ENCODE results near the gene ABHD17B. TPM values are rescaled to one million over a fixed set of nuclear protein-coding genes. Genes with fewer than 3 reads are reported as not detected.

ABHD17B gene
- total RNA-seq, 1 experiment from 2014 or later: 21.1 TPM

DNA sequence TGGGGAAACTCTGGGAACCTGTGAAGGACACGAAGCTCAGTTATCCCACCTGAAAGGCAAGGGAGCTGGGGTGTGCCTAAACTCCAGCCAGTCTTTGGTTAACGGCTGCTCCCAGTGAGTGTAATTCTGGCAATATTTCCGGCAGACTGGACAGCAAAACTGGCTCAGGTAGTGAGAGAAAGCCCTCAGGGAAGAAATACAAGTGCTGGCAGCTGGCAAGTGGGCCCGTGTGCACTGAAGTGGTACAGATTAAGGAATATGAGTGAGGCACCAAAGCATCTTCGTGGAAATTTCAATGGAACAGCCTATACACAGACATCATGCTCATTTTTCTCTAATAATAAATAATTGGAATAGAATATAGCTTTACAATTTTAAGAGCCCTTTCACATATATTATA is 56.2 kb downstream of the ABHD17B start:
- Histone ChIP-seq H3K36me3 (ENCODE audit: control insufficient read depth, insufficient read depth, low read length) (no peaks in the 10 kb centered on the region; the same call in 1 of the 2 replicates), H3K27me3 (ENCODE audit: control insufficient read depth, insufficient read depth, low read length) (no peaks in the 10 kb centered on the region), H3K27ac (ENCODE audit: low read length) (no peak overlapping the region), H3K4me3 (ENCODE audit: low read depth in 2 of 2, low read length in 2 of 2) (no peak overlapping the region), H3K4me1 (ENCODE audit: control insufficient read depth, insufficient read depth, low read length) (no peaks in the 10 kb centered on the region), H3K9me3 (ENCODE audit: control insufficient read depth, insufficient read depth, low read depth, low read length) (no peaks in the 10 kb centered on the region; the same call in 1 of the 2 replicates)
- in situ Hi-C loops (cut with HindIII; ENCODE audit: low pct_unique_long_range_greater_than_20kb, low sequenced_read_pairs): no loop called here
- ChIA-PET CTCF (no interaction called here), POLR2A (no interaction called here)
- ATAC-seq: no peak
- BruUV-seq (replicated peaks): TSS peak; percentile 20
- DNase-seq (ENCODE audit: low read depth, low spot score): no peak
- intact Hi-C loops (cut with micrococcal nuclease; ENCODE audit: unreplicated experiment): no loop called here
- TF ChIP-seq SIN3A (IDR thresholded peaks at IDR 0.05; ENCODE audit: borderline replicate concordance, insufficient read depth, low read depth, low read length): no peak
- no peak for TF ChIP-seq POLR2AphosphoS5 (IDR thresholded peaks at IDR 0.05; ENCODE audit: low read depth, low read length)
- TF ChIP-seq, protein P1, sequence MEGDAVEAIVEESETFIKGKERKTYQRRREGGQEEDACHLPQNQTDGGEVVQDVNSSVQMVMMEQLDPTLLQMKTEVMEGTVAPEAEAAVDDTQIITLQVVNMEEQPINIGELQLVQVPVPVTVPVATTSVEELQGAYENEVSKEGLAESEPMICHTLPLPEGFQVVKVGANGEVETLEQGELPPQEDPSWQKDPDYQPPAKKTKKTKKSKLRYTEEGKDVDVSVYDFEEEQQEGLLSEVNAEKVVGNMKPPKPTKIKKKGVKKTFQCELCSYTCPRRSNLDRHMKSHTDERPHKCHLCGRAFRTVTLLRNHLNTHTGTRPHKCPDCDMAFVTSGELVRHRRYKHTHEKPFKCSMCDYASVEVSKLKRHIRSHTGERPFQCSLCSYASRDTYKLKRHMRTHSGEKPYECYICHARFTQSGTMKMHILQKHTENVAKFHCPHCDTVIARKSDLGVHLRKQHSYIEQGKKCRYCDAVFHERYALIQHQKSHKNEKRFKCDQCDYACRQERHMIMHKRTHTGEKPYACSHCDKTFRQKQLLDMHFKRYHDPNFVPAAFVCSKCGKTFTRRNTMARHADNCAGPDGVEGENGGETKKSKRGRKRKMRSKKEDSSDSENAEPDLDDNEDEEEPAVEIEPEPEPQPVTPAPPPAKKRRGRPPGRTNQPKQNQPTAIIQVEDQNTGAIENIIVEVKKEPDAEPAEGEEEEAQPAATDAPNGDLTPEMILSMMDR (IDR thresholded peaks at IDR 0.05): no peak
- TF ChIP-seq, protein P2, sequence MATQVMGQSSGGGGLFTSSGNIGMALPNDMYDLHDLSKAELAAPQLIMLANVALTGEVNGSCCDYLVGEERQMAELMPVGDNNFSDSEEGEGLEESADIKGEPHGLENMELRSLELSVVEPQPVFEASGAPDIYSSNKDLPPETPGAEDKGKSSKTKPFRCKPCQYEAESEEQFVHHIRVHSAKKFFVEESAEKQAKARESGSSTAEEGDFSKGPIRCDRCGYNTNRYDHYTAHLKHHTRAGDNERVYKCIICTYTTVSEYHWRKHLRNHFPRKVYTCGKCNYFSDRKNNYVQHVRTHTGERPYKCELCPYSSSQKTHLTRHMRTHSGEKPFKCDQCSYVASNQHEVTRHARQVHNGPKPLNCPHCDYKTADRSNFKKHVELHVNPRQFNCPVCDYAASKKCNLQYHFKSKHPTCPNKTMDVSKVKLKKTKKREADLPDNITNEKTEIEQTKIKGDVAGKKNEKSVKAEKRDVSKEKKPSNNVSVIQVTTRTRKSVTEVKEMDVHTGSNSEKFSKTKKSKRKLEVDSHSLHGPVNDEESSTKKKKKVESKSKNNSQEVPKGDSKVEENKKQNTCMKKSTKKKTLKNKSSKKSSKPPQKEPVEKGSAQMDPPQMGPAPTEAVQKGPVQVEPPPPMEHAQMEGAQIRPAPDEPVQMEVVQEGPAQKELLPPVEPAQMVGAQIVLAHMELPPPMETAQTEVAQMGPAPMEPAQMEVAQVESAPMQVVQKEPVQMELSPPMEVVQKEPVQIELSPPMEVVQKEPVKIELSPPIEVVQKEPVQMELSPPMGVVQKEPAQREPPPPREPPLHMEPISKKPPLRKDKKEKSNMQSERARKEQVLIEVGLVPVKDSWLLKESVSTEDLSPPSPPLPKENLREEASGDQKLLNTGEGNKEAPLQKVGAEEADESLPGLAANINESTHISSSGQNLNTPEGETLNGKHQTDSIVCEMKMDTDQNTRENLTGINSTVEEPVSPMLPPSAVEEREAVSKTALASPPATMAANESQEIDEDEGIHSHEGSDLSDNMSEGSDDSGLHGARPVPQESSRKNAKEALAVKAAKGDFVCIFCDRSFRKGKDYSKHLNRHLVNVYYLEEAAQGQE (IDR thresholded peaks at IDR 0.05; ENCODE audit: insufficient read depth in 1 of 2, low read depth in 2 of 2, low read length in 1 of 2): no peak
- TF ChIP-seq TCF7L2 (IDR thresholded peaks at IDR 0.05; ENCODE audit: low read depth, low read length): no peak

GRCh38 chr9:71853084-71853483 is 57.9 kb downstream of the ABHD17B start:
- no peaks in the 10 kb centered on the region for H3K27me3 ChIP-seq (ENCODE audit: control insufficient read depth, insufficient read depth, low read length)
- BruUV-seq (replicated peaks): no TSS peak
- POLR2A ChIA-PET: no interaction called here
- H3K36me3 ChIP-seq (ENCODE audit: control insufficient read depth, insufficient read depth, low read length): no peaks in the 10 kb centered on the region; the same call in 1 of the 2 replicates
- no peaks in the 10 kb centered on the region for H3K9me3 ChIP-seq (ENCODE audit: control insufficient read depth, insufficient read depth, low read depth, low read length)
- CTCF ChIA-PET: no interaction called here
- DNase-seq (ENCODE audit: low read depth, low spot score) (no peak), ATAC-seq (no peak)
- intact Hi-C loops (cut with micrococcal nuclease; ENCODE audit: unreplicated experiment): no loop called here
- in situ Hi-C loops (cut with HindIII; ENCODE audit: low pct_unique_long_range_greater_than_20kb, low sequenced_read_pairs): no loop called here
- H3K27ac ChIP-seq (ENCODE audit: low read length): no peak overlapping the region
- no peak overlapping the region for H3K4me3 ChIP-seq (ENCODE audit: low read depth in 2 of 2, low read length in 2 of 2)
- TF ChIP-seq SIN3A (IDR thresholded peaks at IDR 0.05; ENCODE audit: borderline replicate concordance, insufficient read depth, low read depth, low read length): no peak
- TF ChIP-seq, protein P1 (IDR thresholded peaks at IDR 0.05): no peak
- no peak for TF ChIP-seq TCF7L2 (IDR thresholded peaks at IDR 0.05; ENCODE audit: low read depth, low read length)
- TF ChIP-seq, protein P2 (IDR thresholded peaks at IDR 0.05; ENCODE audit: insufficient read depth in 1 of 2, low read depth in 2 of 2, low read length in 1 of 2): no peak
- H3K4me1 ChIP-seq (ENCODE audit: control insufficient read depth, insufficient read depth, low read length): no peaks in the 10 kb centered on the region

Measured in Panc1 (cell line).